Esophagus squamous epithelium (tissue), 4 donors: ENCODE data around the gene ASTN2.

ENCODE experiments used
- POLR2A ChIP-seq, 4 donors: fragments of 450-650 bp; IDR thresholded peaks; one replicate each; pipeline ENCODE4 v1.6.1; 2017; ENCODE audit warnings: antibody characterized with exemption in 4 of 4, mild to moderate bottlenecking in 4 of 4, moderate library complexity in 3 of 4
- TF ChIP-seq, protein P1 (sequence below), 6 experiments: fragments of 450-650 bp in 4 of 6; fragments of 200-600 bp in 2 of 6; sonication (generic) in 2 of 6; IDR thresholded peaks; one replicate each; pipeline ENCODE4 v1.5.1; 2016 to 2019; ENCODE audit warnings: antibody characterized with exemption in 6 of 6, mild to moderate bottlenecking in 4 of 6, moderate library complexity in 4 of 6

GRCh38 chr9:116378873-116379272 is 1036.0 kb downstream of the ASTN2 start:
- TF ChIP-seq, protein P1, sequence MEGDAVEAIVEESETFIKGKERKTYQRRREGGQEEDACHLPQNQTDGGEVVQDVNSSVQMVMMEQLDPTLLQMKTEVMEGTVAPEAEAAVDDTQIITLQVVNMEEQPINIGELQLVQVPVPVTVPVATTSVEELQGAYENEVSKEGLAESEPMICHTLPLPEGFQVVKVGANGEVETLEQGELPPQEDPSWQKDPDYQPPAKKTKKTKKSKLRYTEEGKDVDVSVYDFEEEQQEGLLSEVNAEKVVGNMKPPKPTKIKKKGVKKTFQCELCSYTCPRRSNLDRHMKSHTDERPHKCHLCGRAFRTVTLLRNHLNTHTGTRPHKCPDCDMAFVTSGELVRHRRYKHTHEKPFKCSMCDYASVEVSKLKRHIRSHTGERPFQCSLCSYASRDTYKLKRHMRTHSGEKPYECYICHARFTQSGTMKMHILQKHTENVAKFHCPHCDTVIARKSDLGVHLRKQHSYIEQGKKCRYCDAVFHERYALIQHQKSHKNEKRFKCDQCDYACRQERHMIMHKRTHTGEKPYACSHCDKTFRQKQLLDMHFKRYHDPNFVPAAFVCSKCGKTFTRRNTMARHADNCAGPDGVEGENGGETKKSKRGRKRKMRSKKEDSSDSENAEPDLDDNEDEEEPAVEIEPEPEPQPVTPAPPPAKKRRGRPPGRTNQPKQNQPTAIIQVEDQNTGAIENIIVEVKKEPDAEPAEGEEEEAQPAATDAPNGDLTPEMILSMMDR (IDR thresholded peaks at IDR 0.05): no peak
- no peak for TF ChIP-seq POLR2A (IDR thresholded peaks at IDR 0.05)
